DND-41 (cell line): ENCODE results near the gene TMEM184A.
A peak's percentile ranks its signal among the peaks of the same experiment; 100 is the strongest.

Experiments
- ATAC-seq: fragments of 200-7000 bp; cut with Tn5 transposase; 3 replicates; pipeline ENCODE4 v1.9.1; 2021; ENCODE audit warnings: low read depth; ENCODE audit not compliant: insufficient read depth
- DNase-seq: peaks from one replicate; pipeline ENCODE4 v3.0.0-alpha.2; 2020
- H2AFZ ChIP-seq: 2 replicates; pipeline ENCODE4 v1.6.0; 2012; ENCODE audit warnings: low read depth, low read length
- H3K27ac ChIP-seq: 2 replicates; pipeline ENCODE4 v1.5.1; 2012; ENCODE audit warnings: low read length, inconsistent platforms
- H3K27me3 ChIP-seq: fragments of 200-600 bp; sonication (generic); 2 replicates; pipeline ENCODE4 v1.6.0; 2012; ENCODE audit warnings: low read length, mild to moderate bottlenecking, inconsistent platforms; ENCODE audit not compliant: insufficient read depth, poor library complexity
- H3K36me3 ChIP-seq: 2 replicates; pipeline ENCODE4 v1.5.1; 2012; ENCODE audit warnings: low read length, inconsistent platforms; ENCODE audit not compliant: insufficient read depth
- H3K4me1 ChIP-seq: 2 replicates; pipeline ENCODE4 v1.5.1; 2012; ENCODE audit warnings: mild to moderate bottlenecking, low read length; ENCODE audit not compliant: insufficient read depth
- H3K4me2 ChIP-seq: 2 replicates; pipeline ENCODE4 v1.6.0; 2012; ENCODE audit warnings: mild to moderate bottlenecking, moderate library complexity, low read length, inconsistent platforms; ENCODE audit not compliant: insufficient read depth
- H3K4me3 ChIP-seq, 2 experiments: fragments of 200-600 bp in 1 of 2; shearing (Covaris generic) in 1 of 2; 2 replicates each; pipeline ENCODE4 v1.5.1; 2012 to 2016; ENCODE audit warnings: inconsistent platforms in 2 of 2, low read length in 2 of 2, mild to moderate bottlenecking in 2 of 2, low read depth in 1 of 2, moderate library complexity in 1 of 2
- H3K79me2 ChIP-seq: 2 replicates; pipeline ENCODE4 v1.6.0; 2012; ENCODE audit warnings: low read length, inconsistent platforms; ENCODE audit not compliant: insufficient read depth
- H3K9ac ChIP-seq: 2 replicates; pipeline ENCODE4 v1.6.0; 2012; ENCODE audit warnings: low read depth, mild to moderate bottlenecking, inconsistent platforms, low read length, moderate library complexity
- H3K9me3 ChIP-seq: 2 replicates; pipeline ENCODE4 v1.5.1; 2012; ENCODE audit warnings: low read length, moderate library complexity, mild to moderate bottlenecking, inconsistent platforms; ENCODE audit not compliant: insufficient read depth, severe bottlenecking
- H4K20me1 ChIP-seq: 2 replicates; pipeline ENCODE4 v1.6.0; 2012; ENCODE audit warnings: low read length; ENCODE audit not compliant: insufficient read depth
- CTCF ChIP-seq: IDR thresholded peaks from 2 replicates; pipeline ENCODE4 v1.5.1; 2012; ENCODE audit warnings: borderline replicate concordance, low read length, moderate library complexity, mild to moderate bottlenecking; ENCODE audit not compliant: poor library complexity, severe bottlenecking; ENCODE audit errors: extremely low read depth
- EZH2 ChIP-seq: IDR thresholded peaks from 3 replicates; pipeline ENCODE4 v1.6.1; 2012; ENCODE audit warnings: borderline replicate concordance, low read depth, mild to moderate bottlenecking, moderate library complexity, low read length, inconsistent platforms; ENCODE audit not compliant: severe bottlenecking

Gene TMEM184A

GRCh38 chr7:1512781-1513656 lies 43.0 kb downstream of the TMEM184A start:
- Histone ChIP-seq H3K27ac (peak overlapping the region; percentile 81), H3K27me3 (no peaks in the 10 kb centered on the region), H3K4me2 (no peak overlapping the region), H3K9ac (no peak overlapping the region), H2AFZ (no peak overlapping the region), H4K20me1 (no peaks in the 10 kb centered on the region), H3K4me3 (no peak overlapping the region), H3K4me1 (peaks cover 48% of the 10 kb centered on the region), H3K36me3 (no peaks in the 10 kb centered on the region), H3K9me3 (no peaks in the 10 kb centered on the region), H3K79me2 (no peaks in the 10 kb centered on the region)
- no peak for TF ChIP-seq CTCF
- no peak for TF ChIP-seq EZH2
- peak; percentile 84 for DNase-seq
- ATAC-seq = peak; percentile 80

GRCh38 chr7:1511444-1512422 lies 44.3 kb downstream of the TMEM184A start:
- no peaks in the 10 kb centered on the region for H3K27me3 ChIP-seq
- H3K4me3 ChIP-seq = no peak overlapping the region
- TF ChIP-seq EZH2 (no peak), CTCF (no peak)
- H3K4me2 ChIP-seq = no peak overlapping the region
- peaks cover 51% of the 10 kb centered on the region for H3K4me1 ChIP-seq
- no peaks in the 10 kb centered on the region for H3K79me2 ChIP-seq
- peak overlapping the region; percentile 38 for H3K9ac ChIP-seq
- DNase-seq (no peak), ATAC-seq (no peak)
- peak overlapping the region; percentile 81 for H3K27ac ChIP-seq
- no peaks in the 10 kb centered on the region for H3K9me3 ChIP-seq
- no peak overlapping the region for H2AFZ ChIP-seq
- H3K36me3 ChIP-seq = no peaks in the 10 kb centered on the region
- H4K20me1 ChIP-seq = no peaks in the 10 kb centered on the region

GRCh38 chr7:1510780-1511154 lies 45.2 kb downstream of the TMEM184A start:
- Histone ChIP-seq H3K4me2 (no peak overlapping the region), H3K27ac (peak overlapping the region; percentile 81), H3K27me3 (no peaks in the 10 kb centered on the region), H2AFZ (no peak overlapping the region), H3K4me1 (peaks cover 58% of the 10 kb centered on the region), H4K20me1 (no peaks in the 10 kb centered on the region), H3K79me2 (no peaks in the 10 kb centered on the region), H3K9me3 (no peaks in the 10 kb centered on the region), H3K9ac (peak overlapping the region; percentile 38), H3K4me3 (no peak overlapping the region), H3K36me3 (no peaks in the 10 kb centered on the region)
- ATAC-seq (peak; percentile 64), DNase-seq (peak; percentile 75)
- TF ChIP-seq CTCF (no peak), EZH2 (no peak)
